NCI-H345 (cell line): ENCODE results near the gene PDE2A.

Experiments
- DNase-seq: peaks from one replicate; lab custom pipeline; 2025; lab: John Stamatoyannopoulos, UW

Gene PDE2A

DNA sequence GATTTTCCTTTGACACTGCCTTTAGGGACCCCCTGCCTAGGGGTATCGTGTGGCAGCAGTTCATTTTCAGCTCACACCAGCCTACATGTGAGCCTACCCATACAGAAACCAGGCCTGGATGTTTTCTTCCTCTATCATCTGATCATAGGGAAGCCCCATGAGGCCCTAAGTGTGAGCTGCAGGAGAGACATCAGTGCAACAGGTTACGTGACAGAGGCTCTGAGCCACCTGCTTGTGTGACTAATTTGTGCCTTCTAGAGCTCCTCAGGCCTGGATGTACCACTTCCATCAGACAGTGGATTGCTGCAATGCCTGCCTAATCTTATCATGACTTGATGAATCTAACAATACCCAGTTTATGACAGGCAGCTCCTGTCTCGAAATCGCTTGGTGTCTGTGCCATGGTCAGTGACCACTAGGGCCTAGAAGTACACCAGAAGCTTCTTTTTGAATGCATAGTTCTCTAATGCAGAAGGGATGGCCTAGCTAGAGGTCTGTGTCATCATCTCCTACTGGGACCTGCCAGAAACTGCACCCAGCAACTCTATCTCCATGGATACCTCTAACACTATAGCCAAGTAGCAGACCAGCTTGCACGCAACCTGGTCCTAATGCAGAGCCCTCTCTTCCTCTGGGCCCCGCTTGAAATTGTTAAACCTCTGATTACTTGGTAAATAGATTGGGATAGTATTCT is 130.2 kb downstream of the PDE2A start:
- DNase-seq = no peak

DNA sequence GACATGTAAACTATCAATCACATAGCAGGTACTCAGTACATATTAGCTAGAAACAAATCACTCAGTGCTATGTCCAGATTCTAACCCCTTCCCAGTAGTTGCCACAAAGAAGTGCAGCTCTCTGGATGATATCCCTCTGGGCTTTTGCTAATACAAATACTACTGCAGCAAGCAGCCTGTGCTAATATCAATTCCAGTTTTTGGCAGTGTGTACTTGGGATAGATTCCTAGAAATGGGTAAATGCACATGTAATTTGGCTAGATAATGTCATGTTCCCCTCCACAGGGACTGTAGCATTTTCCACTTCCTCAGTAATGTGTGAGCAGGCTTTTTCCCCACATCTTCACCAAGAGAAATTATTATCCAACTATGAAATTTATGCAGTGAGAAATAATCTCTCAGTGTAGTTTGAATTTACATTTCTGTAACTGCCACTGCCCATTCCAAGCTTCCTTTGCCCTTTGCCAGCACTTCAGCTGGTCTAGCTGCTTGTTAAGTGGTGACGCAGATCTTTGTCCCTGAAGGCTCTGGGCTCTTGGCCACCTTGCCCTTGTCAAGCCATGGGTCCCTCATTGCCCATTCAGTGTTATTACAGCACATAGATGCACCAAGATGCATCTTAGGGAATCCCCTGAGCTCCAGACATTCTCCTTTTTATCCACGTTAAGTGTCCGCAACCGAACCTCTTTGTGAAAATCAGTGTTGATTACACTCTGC is 132.8 kb downstream of the PDE2A start:
- no peak for DNase-seq

DNA sequence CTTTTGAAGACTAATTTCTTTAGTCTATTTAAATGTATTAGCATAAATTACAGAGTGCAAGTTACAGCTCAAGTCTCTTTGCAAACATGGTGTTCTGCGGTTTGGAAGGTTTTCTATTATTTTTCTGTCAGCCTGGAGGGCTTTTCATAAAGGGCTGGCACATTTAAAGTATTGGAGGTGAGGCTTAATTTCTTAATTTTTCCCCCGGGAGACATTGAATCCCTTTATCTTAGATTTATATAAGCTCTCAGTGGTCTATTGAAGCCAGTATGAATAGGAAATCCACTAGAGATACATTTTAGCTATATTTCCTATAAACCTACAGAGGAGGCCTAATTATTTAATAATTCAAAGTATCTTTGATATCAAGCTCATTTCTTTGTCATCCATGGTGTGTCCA is 137.2 kb downstream of the PDE2A start:
- DNase-seq = no peak

DNA sequence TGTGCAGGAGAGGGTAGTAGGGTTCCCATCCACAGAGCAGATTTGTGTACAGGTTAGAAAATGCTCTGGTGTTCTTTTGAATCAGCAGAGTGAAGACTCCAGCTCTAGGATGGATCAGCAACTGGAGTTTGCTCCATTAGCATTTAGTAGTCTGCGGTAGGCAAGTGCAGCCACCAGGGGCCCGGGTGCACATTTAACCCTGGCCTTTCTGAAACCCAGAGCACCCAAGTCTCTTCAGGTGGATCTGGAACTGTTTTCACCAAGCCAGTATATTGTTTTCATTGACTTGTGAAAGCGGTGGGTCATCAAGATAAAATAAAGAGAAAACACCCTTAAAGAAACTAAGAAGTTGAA is 139.1 kb downstream of the PDE2A start:
- DNase-seq = no peak

DNA sequence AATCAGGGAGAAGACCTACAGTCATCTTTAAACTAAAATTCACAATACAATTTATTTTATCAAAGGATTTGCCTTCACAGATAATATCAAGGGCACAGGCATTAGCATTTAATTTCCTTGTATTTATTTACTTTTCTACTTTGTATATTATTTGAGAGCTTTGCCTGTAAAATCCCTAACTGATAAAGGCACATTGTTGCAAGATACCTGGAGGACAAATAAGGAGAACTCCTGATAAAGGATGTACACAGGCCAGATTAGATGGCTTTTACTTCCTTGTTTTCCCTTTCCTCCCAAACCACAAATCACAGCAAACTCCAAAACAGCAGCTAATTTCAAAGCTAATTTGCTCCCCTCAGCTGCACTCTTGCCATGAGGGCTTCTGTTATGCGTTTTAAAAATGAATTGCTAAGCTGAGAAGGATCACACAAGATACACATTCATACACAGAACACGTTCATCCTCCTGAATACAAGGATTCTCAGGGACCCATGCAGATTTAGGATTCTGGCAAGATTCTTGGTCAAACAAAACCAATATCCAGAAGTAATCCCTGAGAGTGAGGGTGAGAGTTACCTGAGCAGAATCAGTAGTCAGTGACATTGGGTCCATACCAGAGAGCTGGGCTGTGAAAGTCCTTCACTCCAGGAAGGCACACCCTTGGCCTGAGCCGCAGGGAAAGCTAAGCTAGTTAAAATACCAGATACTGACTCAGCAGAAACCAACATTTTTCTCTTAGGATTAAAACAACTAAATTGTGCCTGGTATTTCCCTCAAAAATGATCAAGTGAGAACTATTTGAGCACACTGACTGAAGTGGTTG is 139.6 kb downstream of the PDE2A start:
- DNase-seq = no peak

DNA sequence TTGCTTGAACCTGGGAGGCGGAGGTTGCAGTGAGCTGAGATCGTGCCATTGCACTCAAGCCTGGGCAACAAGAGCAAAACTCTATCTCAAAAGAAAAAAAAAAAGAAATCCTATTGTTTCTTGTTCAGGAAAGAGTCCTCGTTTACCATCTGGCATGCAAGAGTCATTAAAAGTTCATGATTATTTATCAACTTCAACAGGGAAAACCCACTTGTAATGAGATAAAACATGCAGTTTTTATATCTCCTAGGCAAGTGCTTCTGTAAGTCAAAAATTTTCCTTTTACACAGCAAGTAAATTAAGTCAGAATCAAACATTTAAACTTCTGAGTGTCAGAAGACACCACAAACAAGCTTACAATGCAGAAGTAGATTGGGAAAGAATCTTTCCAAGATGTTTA is 145.2 kb downstream of the PDE2A start:
- no peak for DNase-seq

DNA sequence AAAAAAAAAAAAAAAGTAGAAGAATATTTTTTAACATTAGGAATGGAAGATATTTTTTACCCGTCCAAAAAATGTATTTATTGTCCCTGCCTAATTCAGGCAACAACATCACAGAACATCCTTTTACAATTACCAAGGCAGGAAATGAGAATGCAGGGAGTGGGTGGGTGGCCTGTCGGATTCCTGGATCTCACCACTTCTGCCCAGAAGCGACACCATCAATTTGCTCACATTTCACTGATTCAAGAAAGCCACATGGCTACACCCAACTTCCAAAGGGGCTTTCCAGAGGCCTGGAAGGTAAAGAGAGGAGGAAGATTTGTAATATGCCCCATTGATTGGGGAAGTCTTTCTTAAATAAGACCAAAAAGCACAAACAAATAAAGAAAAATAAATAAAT is 146.1 kb downstream of the PDE2A start:
- DNase-seq = no peak
